NCI-H2107 treated with DMSO at 0.1 percent for 48 hours (cell line): ENCODE results near the gene SMIM45.

Source experiments
- DNase-seq: peaks from one replicate; lab custom pipeline; 2025; ENCODE audit not compliant: unreplicated experiment; lab: John Stamatoyannopoulos, UW

The SMIM45 gene

GRCh38 chr22:41998361-41999261 is 46.7 kb downstream of the SMIM45 start, which contains the start of gene WBP2NL:
WBP2NL (plus strand) TSS chr22:41998788; CDS start chr22:41998819, 31 bp downstream.
- no peak for DNase-seq

GRCh38 chr22:42000466-42000865 is 48.5 kb downstream of the SMIM45 start:
- no peak for DNase-seq

GRCh38 chr22:42001121-42001520 is 49.2 kb downstream of the SMIM45 start:
- DNase-seq, result no peak

GRCh38 chr22:42001706-42002105 is 49.8 kb downstream of the SMIM45 start:
- no peak for DNase-seq

DNA sequence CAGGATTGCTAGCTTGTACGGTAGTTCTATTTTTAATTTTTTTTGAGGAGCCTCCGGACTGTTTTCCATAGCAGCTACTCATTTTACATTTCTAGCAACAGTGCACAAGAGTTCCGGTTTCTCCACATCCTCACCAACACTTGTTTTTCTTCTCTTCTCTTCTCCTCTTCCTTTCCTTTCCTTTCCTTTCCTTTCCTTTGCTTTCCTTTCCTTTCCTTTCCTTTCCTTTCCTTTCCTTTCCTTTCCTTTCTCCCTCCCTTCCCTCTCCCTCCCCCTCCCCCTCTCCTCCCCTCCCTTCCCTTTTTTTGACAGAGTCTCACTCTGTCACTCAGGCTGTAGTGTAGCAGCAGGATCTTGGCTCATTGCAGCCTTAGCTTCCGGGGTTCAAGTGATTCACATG is 56.0 kb downstream of the SMIM45 start:
- DNase-seq, result no peak
